GM18870 (cell line): ENCODE data around the gene SORCS2.

ENCODE experiments used
- ATAC-seq: cut with Tn5 transposase; IDR thresholded peaks from one replicate; pipeline ENCODE4 v1.9.1; 2021; ENCODE audit warnings: moderate library complexity; ENCODE audit not compliant: unreplicated experiment

Gene SORCS2

GRCh38 chr4:7299908-7300710, 107.8 kb downstream of the SORCS2 start:
- no peak for ATAC-seq

DNA sequence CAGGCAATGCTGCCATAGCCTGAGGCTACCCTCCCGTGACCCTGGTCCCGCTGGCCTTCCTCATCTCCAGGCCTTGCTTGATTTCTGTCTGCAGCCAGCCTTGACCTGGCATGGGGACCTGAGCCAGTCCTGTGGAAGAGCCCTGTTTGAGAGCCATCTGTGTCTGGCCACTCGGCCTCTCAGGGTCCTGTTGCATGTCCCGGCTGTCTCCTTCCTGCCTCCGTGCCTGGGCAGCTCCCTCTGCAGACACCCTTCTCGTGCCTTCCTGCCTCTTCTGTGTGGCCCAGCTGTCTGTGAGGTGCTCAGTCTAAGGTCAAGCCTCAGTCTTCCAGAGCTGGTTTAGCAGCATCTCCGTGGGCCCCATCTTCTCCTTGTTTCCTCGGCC, 108.4 kb downstream of the SORCS2 start:
- ATAC-seq: no peak

DNA sequence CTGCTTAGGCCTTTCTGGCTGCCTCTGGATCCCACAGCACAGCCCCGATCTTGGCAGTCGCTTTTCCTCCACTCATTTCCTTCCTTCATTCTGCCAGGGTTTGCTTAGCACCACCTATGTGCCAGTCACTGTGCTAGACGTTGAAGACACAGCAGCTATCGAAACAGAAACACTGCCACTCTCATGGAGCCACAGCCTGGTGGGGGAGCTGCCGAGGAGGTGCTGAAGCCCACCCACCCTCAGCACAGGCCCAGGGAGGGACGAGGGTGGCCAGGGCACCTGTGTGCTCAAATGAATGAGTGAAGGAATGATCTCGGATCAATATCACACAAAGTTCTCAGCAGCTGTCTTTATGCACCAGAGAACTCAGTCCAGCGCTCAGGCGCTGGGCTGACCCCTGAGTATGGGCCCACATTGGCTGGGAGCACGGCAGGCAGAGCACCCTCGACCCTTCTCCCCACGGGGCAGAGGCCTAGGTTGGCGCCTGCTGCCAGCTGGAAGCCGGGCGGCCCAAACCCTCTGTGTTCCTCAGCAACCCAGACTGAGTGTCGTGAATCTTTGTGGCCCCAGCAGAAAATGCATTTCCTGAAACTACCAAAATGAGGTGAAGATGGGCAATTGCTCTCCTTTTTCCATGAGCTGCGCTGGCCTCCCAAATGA, 108.9 kb downstream of the SORCS2 start:
- no peak for ATAC-seq

GRCh38 chr4:7301846-7302630, 109.7 kb downstream of the SORCS2 start:
- ATAC-seq: no peak

DNA sequence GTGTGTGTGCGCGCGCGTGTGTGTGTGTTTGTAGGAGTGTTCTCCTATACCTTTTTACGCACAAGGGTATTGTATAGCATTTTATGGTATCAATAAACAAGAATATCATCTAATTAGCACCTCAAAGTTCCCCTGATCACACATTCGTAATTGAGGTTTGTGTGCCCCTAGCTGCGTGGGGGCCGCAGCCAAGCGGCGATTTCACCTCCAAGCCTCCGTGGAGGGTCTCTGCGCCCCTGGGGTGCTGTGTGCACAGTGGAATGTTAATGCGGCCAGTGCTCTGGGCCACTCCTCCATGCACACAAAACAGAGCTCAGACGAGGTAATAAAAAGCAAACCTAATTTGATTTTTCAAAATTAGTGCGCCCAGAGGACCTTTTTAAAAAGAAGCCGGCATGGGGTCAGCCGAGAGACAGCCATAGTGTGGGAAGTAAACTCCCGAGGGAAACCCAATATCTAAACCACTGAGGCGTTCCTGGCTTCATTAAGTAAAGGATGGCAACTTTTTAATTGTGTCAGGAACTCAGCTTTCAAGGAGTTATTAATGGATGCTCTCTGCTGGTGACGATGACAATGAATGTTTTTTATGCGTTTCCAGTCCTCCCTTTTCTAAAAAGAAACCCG, 110.6 kb downstream of the SORCS2 start:
- no peak for ATAC-seq

GRCh38 chr4:7303561-7303960, 111.2 kb downstream of the SORCS2 start:
- no peak for ATAC-seq

- no peak for ATAC-seq
Observed at GRCh38 chr4:7304436-7304835, 112.1 kb downstream of the SORCS2 start.

GRCh38 chr4:7306021-7306965, 114.0 kb downstream of the SORCS2 start:
- no peak for ATAC-seq

- ATAC-seq: no peak
Observed at GRCh38 chr4:7306986-7307385, 114.6 kb downstream of the SORCS2 start.

DNA sequence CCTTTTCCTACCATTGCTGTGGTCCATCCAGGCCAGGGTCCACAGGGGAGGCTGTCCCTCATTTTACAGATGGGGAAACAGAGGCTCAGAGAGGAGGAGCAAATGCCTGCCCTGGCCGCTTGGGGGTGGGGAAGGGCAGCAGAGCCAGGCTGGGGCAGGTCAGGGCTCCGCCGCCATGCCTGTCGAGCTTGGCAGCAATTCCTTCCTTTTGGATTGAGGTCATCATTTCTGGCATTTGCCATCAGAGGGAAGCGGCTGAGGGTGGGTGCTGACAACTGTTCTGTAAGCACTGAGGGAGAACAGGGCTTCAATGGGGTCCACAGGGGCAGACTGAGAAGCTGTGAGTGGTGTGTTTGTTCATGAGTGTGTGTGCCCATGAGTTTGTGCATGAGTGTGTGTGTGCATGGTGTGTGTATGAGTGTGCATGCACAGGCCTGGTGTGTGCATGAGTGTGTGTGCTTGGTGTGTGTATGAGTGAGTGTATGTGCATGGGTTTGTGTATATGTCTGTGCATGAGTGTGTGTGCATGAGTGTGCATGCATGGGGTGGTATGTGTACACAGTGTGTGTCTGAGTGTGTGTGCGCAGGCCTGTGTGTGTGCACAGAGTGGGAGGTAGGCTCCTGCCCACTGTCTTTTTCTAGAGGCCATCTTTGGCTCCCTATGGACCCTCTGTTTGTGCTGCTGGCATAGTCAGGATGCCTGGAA, 115.2 kb downstream of the SORCS2 start:
- ATAC-seq: no peak

DNA sequence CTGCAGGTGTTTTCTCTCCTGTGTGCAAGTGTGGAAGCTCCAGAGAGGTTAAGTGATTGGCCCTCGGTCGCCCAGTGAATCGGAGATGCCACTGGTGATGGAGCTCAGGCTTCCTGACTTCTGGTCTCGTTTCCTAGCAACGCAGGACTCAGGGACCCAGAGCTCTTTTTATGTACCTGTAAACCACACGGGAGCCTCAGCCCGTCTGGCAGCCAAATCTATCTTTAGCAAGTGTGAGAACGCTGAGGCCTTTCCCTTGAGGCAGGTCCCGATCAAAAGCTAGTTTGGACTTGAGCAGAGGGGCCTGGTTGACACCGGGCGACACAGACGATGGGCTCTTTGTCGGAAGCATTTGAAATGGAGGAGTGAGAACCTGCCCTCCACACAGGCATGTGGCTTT, 116.8 kb downstream of the SORCS2 start:
- ATAC-seq: no peak

GRCh38 chr4:7309636-7310390, 117.5 kb downstream of the SORCS2 start:
- no peak for ATAC-seq

DNA sequence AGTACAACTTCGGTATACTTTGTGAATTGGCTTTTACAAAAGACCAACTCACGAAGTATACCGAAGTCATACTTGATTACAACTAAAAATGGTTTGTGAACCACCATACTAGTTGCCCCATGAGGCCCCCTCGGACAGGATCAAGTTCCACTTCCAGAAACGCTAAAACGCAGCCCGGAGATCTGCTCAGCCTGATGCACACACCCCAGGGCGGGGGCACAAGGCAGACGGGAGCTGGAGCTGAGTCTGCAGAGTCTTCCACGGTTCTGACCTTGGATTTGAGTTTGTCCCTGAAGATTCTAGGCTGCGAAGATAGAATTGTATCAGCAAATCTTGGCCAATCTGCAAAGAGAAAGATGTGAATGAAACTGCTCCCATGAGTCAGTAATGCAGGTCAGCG, 118.1 kb downstream of the SORCS2 start:
- ATAC-seq: no peak

GRCh38 chr4:7311205-7311604, 118.9 kb downstream of the SORCS2 start:
- ATAC-seq: no peak

DNA sequence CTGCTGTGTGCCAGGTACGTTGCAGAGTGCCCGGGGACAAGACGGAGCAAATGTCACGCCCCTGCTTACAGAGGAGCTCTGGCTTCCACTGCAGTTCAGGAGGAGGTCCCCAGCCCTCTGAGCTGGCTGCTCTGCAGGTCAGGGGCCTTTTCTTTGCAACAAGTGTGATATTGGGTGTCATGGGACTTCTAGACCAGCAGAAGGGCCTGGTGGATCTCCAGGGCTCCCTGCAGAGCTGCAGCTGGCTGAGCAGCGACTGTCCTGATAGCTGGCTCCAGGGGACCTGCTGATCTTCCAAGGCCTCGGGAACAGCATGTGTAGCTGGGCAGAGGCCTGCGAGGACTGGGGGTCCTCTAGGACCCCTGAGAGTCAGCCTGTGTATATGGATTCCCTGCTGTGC, 120.4 kb downstream of the SORCS2 start:
- ATAC-seq: no peak

- no peak for ATAC-seq
Observed at GRCh38 chr4:7313347-7313811, 121.0 kb downstream of the SORCS2 start.

DNA sequence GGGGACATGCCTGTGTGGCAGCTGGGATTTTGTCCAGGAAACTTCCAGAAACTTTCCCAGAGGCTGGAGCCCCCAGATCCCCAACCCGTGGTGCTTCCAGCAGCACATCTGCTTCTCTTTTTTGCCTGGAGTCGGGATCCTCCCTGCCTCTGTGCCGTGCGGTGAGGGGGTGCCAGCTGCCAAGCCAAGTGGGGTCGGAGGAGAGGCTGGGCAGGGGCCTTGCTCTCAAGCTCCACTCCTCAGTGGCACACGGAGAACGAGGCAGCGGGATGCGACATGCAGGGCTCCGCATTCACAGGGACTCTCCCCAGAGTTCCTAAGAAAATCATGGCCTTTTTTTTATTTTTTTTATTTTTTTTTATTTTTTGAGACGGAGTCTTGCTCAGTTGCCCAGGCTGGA, 121.7 kb downstream of the SORCS2 start:
- no peak for ATAC-seq

DNA sequence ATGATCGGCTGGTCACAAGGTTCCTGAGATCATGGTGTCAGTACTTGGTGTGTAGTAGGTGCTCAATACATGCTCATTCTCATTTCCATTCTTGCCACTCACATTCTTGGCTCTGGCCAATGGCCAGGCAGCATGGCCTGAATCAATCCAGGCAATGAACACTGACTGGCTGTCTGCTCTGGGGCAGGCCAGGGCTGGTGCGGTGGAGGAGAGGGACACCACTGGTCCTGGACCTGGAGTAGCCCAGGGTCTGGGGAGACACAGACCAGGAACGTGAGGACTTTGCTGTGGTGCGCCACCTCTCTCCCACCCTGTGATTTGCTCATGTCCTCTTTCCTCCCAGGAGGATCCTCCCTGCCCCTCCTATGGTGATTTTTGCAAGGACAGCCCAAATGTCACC, 122.9 kb downstream of the SORCS2 start:
- no peak for ATAC-seq

DNA sequence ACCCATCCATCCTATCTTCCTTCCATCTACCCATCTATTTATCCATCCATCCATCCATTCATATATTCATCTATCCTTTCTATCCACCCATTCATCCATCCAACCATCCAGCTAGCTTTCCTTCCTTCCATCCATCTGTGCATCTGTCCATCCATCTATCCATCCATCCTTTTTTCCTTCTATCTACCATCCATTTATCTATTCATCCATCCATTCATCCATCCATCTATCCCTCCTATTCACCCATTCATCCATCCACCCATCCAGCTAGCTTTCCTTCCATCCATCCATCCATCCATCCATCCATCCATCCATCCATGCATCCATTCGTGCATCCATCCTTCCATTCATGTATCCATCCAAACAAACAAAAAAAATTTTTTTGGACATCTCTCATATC, 123.6 kb downstream of the SORCS2 start:
- no peak for ATAC-seq
